ENCODE results near the gene FER.
"Not testable (repeated sequence)": the region's sequence is repeated elsewhere in the genome, so short reads cannot be mapped to it uniquely, and the experiment has no call there.

Gene FER

DNA sequence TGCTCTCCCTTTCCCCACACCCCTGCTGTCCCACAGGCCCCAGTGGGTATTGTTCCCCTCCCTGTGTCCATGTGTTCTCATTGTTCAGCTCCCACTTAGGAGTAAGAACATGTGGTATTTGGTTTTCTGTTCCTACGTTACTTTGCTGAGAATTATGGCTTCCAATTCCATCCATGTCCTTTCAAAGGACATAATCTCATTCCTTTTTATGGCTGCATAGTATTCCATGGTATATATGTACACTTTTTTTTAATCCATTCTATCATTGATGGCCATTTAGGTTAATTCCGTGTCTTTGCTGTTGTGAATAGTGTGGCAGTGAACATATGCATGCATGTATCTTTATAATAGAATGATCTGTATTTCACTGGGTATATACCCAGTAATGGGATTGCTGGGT, 25.6 kb downstream of the FER start:
- Histone ChIP-seq H3K36me3 (ENCODE audit: control insufficient read depth, low read length) (no peaks in the 10 kb centered on the region), H3K79me2 (ENCODE audit: control insufficient read depth, low read length) (no peaks in the 10 kb centered on the region), H3K27ac (ENCODE audit: low read depth, low read length) (no peak overlapping the region), H3K4me3 (ENCODE audit: low read length) (no peak overlapping the region), H3K9me2 (replicated peaks; ENCODE audit: control insufficient read depth, low read length) (no peaks in the 10 kb centered on the region), H3K27me3 (ENCODE audit: control insufficient read depth, low read length) (no peaks in the 10 kb centered on the region), H3K4me2 (ENCODE audit: low read length) (no peak overlapping the region), H3F3A (ENCODE audit: control insufficient read depth, insufficient read depth) (no peaks in the 10 kb centered on the region), H4K20me1 (ENCODE audit: control insufficient read depth, insufficient read depth, low read depth, low read length) (no peaks in the 10 kb centered on the region), H3K4me1 (ENCODE audit: control insufficient read depth, low read length) (no peaks in the 10 kb centered on the region), H3K9me3 (ENCODE audit: control insufficient read depth, insufficient read depth, low read length) (no peaks in the 10 kb centered on the region)
- TF ChIP-seq, protein P1, sequence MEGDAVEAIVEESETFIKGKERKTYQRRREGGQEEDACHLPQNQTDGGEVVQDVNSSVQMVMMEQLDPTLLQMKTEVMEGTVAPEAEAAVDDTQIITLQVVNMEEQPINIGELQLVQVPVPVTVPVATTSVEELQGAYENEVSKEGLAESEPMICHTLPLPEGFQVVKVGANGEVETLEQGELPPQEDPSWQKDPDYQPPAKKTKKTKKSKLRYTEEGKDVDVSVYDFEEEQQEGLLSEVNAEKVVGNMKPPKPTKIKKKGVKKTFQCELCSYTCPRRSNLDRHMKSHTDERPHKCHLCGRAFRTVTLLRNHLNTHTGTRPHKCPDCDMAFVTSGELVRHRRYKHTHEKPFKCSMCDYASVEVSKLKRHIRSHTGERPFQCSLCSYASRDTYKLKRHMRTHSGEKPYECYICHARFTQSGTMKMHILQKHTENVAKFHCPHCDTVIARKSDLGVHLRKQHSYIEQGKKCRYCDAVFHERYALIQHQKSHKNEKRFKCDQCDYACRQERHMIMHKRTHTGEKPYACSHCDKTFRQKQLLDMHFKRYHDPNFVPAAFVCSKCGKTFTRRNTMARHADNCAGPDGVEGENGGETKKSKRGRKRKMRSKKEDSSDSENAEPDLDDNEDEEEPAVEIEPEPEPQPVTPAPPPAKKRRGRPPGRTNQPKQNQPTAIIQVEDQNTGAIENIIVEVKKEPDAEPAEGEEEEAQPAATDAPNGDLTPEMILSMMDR (IDR thresholded peaks at IDR 0.05; ENCODE audit: low read depth, low read length, poor library complexity, severe bottlenecking): no peak
- TF ChIP-seq EZH2phosphoT487 (IDR thresholded peaks at IDR 0.05; ENCODE audit: borderline replicate concordance, low read length): no peak

DNA sequence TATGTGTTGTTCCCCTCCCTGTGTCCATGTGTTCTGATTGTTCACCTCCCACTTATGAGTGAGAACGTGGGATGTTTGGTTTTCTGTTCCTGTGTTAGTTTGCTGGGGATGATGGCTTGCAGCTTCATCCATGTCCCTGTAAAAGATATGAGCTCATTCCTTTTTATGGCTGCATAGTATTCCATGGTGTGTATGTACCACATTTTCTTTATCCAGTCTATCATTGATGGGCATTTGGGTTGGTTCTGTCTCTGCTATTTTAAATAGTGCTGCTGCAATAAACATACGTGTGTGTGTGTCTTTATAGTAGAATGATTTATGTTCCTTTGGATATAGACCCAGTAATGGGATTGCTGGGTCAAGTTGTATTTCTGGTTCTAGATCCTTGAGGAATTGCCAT, 26.4 kb downstream of the FER start:
- H3K36me3 ChIP-seq (ENCODE audit: control insufficient read depth, low read length); H3F3A ChIP-seq (ENCODE audit: control insufficient read depth, insufficient read depth); H3K79me2 ChIP-seq (ENCODE audit: control insufficient read depth, low read length); H3K4me1 ChIP-seq (ENCODE audit: control insufficient read depth, low read length); H3K27me3 ChIP-seq (ENCODE audit: control insufficient read depth, low read length); H3K4me2 ChIP-seq (ENCODE audit: low read length); H3K9me2 ChIP-seq (replicated peaks; ENCODE audit: control insufficient read depth, low read length); H4K20me1 ChIP-seq (ENCODE audit: control insufficient read depth, insufficient read depth, low read depth, low read length); H3K4me3 ChIP-seq (ENCODE audit: low read length); H3K27ac ChIP-seq (ENCODE audit: low read depth, low read length); H3K9me3 ChIP-seq (ENCODE audit: control insufficient read depth, insufficient read depth, low read length): not testable (repeated sequence)

DNA sequence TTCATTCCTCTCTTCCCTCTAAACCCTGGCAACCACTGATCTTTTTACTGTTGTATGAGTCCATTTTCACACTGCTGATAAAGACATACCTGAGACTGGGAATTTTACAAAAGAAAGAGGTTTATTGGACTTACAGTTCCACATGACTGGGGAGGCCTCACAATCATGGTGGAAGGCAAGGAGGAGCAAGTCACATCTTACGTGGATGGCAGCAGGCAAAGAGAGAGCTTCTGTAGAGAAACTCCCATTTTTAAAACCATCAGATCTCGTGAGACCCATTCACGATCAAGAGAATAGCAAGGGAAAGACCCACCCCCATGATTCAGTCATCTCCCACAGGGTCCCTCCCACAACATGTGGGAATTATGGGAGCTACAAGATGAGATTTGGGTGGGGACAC, 29.9 kb downstream of the FER start:
- not testable (repeated sequence) for H3K79me2 ChIP-seq (ENCODE audit: control insufficient read depth, low read length); H3K36me3 ChIP-seq (ENCODE audit: control insufficient read depth, low read length); H3K4me3 ChIP-seq (ENCODE audit: low read length); H3K9me3 ChIP-seq (ENCODE audit: control insufficient read depth, insufficient read depth, low read length); H3K9me2 ChIP-seq (replicated peaks; ENCODE audit: control insufficient read depth, low read length); H3K4me2 ChIP-seq (ENCODE audit: low read length); H3K27me3 ChIP-seq (ENCODE audit: control insufficient read depth, low read length); H3F3A ChIP-seq (ENCODE audit: control insufficient read depth, insufficient read depth); H3K27ac ChIP-seq (ENCODE audit: low read depth, low read length); H3K4me1 ChIP-seq (ENCODE audit: control insufficient read depth, low read length); H4K20me1 ChIP-seq (ENCODE audit: control insufficient read depth, insufficient read depth, low read depth, low read length)

DNA sequence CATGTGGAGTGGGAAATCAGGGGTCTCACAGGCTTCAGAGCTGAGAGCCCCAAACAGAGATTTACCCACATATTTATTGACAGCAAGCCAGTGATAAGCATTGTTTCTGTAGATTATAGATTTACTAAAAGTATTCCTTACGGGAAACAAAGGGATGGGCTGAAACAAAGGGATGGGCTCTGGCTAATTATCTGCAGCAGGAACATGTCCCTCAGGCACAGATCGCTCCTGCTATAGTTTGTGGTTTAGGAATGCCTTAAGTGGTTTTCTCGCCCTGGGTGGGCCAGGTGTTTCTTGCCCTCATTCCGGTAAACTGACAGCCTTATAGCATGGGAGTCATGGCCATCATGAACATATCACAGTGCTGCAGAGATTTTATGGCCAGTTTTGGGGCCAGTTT, 36.9 kb downstream of the FER start:
- not testable (repeated sequence) for H3K4me1 ChIP-seq (ENCODE audit: control insufficient read depth, low read length); H3F3A ChIP-seq (ENCODE audit: control insufficient read depth, insufficient read depth); H3K79me2 ChIP-seq (ENCODE audit: control insufficient read depth, low read length); H3K27ac ChIP-seq (ENCODE audit: low read depth, low read length); H3K9me2 ChIP-seq (replicated peaks; ENCODE audit: control insufficient read depth, low read length); H3K36me3 ChIP-seq (ENCODE audit: control insufficient read depth, low read length); H4K20me1 ChIP-seq (ENCODE audit: control insufficient read depth, insufficient read depth, low read depth, low read length); H3K4me3 ChIP-seq (ENCODE audit: low read length); H3K4me2 ChIP-seq (ENCODE audit: low read length); H3K27me3 ChIP-seq (ENCODE audit: control insufficient read depth, low read length)
- peaks cover 15% of the 10 kb centered on the region; the same call in 1 of the 2 replicates for H3K9me3 ChIP-seq (ENCODE audit: control insufficient read depth, insufficient read depth, low read length)

DNA sequence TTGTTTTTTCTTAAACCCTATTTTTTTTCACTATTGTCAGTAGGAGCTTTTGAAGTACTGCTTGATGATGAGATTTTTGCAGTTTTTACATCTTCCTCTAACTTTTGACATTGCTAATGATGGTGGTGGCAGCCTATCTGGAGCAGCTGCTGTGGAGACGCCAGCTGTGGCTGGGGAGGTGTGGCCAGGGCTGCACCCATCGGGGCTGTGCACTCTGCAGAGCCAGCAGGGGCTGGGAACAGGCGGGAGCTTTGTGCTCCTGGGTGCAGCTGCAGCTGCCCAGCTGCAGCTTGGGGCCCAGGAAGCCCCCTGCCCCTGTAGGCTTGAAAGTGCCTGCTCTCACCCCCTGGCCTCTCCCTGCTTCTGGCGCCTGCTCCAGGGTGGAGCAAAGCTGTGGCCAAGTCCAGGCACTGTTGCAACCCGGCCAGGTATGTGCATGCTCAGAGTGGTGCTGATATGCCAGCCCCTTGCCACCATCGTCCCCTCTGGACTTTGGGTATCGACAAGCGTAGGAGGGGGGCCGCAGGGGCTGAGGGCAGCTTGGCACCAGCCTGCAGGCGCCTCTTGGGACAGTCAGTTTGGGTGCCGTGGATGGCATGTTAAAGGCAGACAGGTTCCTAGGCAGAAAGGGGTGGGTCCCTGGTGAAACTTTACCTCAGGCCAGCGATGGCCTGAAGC, 39.2 kb downstream of the FER start:
- H3K4me2 ChIP-seq (ENCODE audit: low read length): no peak overlapping the region
- no peak for TF ChIP-seq EZH2phosphoT487 (IDR thresholded peaks at IDR 0.05; ENCODE audit: borderline replicate concordance, low read length)
- TF ChIP-seq, protein P1 (IDR thresholded peaks at IDR 0.05; ENCODE audit: low read depth, low read length, poor library complexity, severe bottlenecking): no peak
- H3K4me1 ChIP-seq (ENCODE audit: control insufficient read depth, low read length): no peaks in the 10 kb centered on the region
- H3K27me3 ChIP-seq (ENCODE audit: control insufficient read depth, low read length): no peaks in the 10 kb centered on the region
- no peaks in the 10 kb centered on the region for H4K20me1 ChIP-seq (ENCODE audit: control insufficient read depth, insufficient read depth, low read depth, low read length)
- 0 out of 2 replicates have a peak, but pooled peaks cover 3% of the 10 kb centered on the region for H3K36me3 ChIP-seq (ENCODE audit: control insufficient read depth, low read length)
- H3K9me2 ChIP-seq (replicated peaks; ENCODE audit: control insufficient read depth, low read length): no peaks in the 10 kb centered on the region
- peaks cover 15% of the 10 kb centered on the region; the same call in 1 of the 2 replicates for H3K9me3 ChIP-seq (ENCODE audit: control insufficient read depth, insufficient read depth, low read length)
- H3K4me3 ChIP-seq (ENCODE audit: low read length): no peak overlapping the region
- no peak overlapping the region for H3K27ac ChIP-seq (ENCODE audit: low read depth, low read length)
- H3K79me2 ChIP-seq (ENCODE audit: control insufficient read depth, low read length): no peaks in the 10 kb centered on the region
- H3F3A ChIP-seq (ENCODE audit: control insufficient read depth, insufficient read depth): no peaks in the 10 kb centered on the region
